Stimulated activated CD8-positive, alpha-beta memory T cell treated with anti-CD3 and anti-CD28 coated beads, Interleukin-12 subunit alpha, Interleukin-12 subunit beta, amount 100 ng/mL, for 1 hour (primary cell): ENCODE measurements around the gene RFX4.
A peak's percentile ranks its signal among the peaks of the same experiment; 100 is the strongest.

Experiments used
- DNase-seq: peaks from one replicate; pipeline ENCODE4 v3.0.0-alpha.2; 2020; ENCODE audit warnings: low read depth

The RFX4 gene

DNA sequence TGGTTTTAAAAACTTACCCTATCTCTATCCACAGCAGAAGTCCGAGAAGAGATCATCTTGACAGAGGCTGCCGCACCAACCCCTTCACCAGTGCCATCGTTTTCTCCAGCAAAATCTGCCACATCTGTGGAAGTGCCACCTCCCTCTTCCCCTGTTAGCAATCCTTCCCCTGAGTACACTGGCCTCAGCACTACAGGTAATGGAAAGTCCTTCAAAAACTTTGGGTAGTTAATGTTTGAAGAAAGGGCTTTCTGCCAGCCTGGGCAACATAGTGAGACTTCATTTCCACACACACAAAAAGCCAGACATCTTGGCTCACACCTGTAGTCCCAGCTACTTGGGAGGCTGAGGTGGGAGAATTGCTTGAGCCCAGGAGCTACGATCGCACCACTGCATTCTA lies 150.1 kb downstream of the RFX4 start:
- no peak for DNase-seq

DNA sequence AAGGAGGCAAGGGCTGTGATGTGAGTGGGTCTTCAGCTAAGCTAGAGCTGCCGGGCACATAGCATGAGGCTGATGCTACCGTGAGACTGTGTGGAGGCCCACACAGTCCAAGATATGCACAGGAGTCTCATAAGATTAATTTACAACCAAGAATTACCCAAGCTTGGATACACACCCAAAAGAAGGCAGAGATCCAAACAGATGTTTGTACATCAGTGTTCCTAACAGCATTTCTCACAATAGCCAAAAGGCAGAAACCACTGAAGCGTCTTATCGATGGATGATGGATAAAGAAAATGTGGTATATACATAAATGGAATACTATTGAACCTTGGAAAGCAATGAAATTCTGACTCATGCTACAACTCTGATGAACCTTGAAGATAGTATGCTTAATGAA lies 150.9 kb downstream of the RFX4 start:
- no peak for DNase-seq

DNA sequence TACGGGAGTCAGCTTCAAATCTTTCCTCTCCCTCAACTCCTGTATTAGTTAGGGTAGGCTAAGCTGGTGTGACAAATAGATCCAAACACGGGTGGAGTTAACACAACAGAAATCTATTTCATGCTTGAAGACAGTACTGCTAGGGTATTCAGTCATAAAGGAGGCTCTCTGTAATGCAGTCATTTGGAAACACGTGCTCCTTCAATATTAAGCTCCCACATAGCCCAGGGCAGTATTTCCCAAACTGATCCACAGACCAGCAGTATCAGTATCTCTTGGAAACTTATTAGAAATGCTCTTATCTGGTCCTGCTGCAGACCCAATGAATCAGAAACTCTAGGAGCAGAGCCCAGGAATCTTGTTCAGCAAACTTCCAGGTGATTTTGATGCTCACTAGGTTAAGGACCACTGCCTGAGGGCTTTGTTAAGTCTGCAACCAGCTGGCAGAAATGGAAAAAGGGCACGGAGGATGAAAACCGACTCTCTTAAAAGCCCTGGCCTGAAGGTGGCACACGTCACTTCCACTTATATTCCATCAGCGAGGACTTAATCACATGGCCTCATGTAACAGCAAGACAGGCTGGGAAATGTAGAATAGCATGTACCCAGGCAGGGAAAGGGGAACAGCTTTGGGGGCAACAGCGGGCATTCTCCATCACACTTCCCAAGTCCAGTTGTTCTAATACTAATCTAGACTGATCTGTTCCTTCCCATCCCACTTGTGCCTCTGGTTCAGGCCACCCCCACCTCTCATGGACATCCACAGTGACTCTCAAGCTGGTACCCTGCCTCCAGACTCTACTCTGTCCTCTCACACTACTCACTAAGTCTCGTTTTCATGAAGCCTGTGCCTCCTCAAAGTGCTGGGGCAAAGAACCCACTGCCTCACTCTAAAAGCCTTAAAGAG lies 153.5 kb downstream of the RFX4 start:
- DNase-seq: no peak

DNA sequence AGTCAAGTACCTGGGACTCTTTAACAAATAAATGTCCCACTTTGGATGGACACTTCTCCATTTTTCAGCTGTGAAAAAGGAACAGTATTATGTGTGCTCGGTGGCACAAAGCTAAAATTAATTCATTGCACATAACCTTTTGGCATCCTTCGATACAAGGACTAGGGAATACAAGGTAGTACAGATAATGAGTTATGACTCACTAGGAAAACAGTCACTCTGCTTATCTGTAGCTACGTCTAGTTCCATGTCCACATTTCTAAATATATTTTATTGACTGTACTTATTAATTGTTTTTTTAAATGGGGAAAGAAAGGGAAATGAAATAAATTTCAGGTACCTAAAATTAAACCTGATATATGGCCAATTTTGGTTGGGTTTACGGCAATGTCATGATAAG lies 156.5 kb downstream of the RFX4 start:
- no peak for DNase-seq

DNA sequence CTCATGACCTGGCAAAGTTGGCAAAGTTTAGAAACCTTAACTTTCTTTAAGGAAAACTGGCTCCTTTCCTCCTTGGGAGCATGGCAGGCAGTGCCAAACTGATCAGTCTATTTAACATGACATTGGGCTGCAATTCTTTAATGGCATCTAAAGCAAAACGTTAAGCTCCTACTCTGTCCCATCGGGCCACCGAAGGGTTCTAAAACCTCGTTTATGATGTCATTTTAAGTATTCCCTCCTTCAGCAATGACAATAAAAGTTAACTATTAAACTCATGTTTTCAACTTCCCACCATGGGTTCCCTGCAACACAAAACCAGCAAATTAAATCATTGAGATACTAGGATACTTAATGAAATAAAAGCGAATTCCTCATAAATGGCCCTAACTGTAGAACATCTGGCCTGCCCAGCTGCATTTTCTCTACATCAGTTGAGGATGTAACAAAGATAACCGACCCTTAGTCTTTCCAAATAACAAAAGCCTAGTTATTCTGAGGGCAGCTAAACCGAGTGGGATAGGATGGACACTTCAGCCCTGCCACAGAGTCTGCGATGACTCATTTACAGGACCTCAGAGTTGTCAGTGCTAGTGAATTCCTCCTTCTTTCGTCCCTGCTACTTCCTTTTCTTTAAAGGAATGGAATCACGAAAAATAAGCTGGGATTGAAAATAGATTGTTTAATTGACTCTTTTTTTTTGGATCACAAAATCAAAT lies 157.2 kb downstream of the RFX4 start:
- no peak for DNase-seq

DNA sequence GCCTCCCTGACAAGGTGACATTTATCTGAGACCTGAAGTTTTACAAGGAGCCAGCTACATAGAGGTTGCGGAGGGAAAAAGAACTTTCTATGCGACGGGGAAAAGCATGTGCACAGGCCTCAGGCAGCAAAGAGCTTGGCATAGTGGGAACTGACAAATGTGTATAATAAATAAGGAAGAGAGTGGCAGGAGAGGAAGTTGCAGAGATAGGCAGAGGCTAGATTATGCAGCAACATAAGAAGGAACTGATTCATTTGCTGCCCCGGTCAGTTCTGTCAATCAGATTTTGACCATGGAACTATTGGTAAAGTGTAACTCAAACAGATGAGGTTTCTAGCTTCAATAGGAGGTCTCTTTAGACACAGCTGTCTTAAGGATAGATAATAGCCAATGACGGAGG lies 158.0 kb downstream of the RFX4 start:
- no peak for DNase-seq

DNA sequence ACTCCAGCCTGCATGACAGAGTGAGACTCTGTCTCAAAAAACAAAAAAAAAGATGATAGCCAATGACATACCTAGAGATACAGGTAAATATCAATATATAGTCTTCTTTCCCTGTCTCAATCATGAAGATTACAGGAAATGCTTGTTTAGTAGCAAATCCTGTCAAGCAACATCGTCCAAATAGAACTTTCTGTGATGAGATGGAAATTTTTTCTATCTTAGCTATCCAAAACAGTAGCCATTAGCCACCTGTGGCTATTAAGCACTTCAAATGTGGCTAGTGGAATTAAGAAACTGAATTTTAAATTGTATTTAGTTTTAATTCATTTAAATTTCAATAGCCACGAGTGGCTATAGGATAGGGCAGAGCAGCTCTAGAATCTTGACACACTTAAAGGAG lies 158.4 kb downstream of the RFX4 start:
- no peak for DNase-seq

DNA sequence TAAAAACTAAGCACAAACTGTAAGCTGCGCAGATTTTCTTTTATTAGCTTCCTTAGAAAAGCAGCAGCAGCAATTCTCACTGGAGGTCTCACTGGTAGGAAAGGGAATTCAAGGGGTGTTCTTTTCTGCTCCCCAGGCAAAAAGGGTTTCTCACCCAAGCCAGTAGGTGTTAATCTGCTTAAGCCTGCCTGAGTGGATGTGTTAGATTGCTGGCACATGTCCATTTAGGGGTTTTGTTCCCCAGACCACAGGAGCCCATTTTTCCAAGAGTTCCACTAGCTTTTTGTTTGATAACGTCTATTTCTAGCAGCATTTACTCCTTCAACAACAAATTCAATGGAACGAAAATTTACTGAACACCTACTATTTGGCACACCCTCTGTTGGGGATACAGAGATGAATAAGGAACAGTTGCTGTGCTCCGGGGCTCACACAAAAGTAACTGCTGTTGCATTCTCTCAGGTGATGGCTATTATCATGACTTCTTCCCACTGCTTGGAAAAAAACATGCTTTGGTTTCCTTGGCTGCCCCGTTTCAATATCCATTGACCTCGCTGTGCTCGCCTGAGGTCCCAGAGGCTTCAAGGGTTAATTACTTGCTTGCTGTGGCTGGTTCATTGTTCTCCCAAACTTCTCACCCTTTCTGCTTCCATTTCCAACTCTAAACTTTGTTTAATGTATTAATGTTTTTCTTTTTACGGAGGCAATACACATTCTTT lies 160.6 kb downstream of the RFX4 start:
- no peak for DNase-seq

DNA sequence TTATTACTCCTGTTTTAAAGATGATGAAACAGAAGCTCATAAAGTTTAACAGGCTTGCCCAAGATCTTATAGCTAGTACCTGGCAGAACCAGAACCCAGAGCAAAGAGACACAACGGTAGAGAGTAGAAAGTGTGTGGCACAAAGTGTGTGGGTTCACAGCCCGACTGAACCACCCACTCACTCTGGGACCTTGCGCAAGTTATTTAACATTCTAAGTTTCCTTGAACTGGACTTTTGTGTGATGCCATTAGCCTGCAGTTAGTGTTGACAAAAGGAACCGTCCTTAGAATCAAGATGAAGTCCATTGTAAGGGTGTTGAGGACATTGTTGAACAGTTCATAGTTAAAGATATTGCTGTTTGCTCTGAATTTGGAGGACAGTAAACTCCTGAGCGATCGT lies 161.8 kb downstream of the RFX4 start:
- DNase-seq: no peak

DNA sequence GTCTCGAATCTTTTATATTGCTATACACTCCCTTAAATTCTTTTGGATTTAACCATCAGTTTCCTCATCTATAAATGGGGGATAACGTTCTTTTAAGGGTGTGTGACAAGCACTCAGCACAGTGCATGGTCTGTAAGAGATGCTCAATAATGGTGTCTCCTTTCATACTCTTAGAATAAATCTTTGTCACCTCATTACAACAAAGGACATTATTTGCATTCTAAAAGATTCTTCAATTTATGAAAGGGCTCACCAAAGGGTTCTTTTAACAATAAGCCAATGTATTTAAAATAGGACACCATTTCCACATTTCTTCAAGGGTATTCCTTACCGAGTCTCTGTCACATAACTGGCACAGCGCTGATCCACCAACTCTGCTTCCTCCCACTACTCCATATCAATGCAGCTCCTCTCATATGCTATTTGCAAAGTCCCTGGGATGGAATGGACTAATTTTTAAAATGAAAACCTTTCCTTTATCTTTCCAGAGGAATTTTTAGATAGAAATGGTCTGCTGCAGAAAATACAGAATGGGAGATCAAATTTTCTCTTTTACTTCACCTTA lies 162.5 kb downstream of the RFX4 start:
- no peak for DNase-seq

DNA sequence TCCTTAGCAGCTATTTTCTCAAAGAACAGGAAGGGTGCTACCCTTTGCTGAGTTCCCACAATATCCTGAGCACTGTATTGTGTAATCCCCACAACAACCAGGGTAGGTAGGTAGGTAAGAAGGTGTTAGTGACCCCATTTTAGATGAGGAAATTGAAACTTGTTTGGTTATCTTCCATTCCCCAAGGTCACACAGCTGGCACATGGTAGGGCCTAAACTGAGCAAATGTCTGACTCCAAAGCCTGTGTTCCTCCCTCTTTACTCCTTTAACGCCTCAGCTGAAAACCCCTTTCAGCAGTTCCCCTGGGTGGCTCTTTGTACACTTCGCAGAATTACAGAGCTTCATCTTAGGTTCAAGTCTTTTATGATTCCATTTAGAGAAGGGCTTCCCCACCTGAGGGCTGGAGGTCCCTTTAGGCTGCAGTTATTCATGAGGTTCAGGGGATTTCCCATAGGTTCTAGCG lies 165.2 kb downstream of the RFX4 start:
- DNase-seq: no peak

DNA sequence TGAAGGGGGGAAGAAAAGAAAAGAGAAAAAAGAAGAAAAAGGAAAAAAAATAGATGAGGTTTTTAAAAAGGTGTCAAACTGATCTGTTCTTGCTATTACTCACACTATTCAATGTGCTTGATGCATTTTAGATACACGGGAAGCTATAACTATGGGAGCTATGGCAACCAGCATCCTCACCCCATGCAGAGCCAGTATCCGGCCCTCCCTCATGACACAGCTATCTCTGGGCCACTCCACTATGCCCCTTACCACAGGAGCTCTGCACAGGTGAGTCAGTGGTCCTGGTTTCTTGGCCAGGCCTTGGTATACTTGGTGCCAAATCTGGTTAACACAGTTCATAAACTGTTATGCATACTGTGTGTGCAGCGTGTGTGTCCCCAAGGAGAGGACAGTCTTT lies 167.7 kb downstream of the RFX4 start:
- no peak for DNase-seq

DNA sequence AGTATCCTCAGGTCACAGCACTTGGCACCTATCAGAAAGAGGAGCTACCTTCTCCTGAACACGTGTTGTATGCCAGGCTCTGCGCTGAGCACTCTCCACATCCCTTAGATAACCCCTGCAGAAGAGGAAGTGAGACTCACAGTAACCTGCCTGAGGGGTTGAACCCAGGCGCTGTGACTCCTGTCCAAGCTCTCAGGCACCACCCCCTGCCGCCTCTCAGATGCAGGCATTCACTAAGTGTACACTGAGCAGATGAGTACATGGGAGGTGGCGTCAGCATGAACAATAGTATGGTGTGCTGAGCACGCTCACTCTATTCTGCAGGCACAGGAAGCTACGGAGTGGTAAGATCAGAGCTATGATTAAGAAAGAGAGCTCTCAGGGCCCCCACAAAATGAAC lies 170.7 kb downstream of the RFX4 start:
- DNase-seq: peak; percentile 37

DNA sequence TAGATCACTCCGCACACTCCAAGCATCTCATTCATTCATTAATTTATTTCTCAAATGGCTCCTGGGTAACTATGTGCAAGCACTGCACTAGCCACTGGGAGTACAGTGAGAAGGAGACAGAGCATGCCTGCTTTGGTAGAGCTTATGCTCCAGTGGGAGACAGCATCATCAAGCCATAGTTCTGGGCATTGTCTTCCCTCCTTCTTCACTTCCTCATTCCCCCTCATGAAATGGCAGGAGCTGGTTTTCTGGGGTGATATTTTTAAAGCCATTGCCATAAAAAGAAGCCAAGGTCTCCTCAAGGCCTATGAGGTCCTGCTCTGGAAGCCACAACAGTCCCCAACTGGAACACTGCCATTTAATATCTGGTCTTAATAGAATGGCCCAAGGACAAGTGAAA lies 171.5 kb downstream of the RFX4 start:
- no peak for DNase-seq

DNA sequence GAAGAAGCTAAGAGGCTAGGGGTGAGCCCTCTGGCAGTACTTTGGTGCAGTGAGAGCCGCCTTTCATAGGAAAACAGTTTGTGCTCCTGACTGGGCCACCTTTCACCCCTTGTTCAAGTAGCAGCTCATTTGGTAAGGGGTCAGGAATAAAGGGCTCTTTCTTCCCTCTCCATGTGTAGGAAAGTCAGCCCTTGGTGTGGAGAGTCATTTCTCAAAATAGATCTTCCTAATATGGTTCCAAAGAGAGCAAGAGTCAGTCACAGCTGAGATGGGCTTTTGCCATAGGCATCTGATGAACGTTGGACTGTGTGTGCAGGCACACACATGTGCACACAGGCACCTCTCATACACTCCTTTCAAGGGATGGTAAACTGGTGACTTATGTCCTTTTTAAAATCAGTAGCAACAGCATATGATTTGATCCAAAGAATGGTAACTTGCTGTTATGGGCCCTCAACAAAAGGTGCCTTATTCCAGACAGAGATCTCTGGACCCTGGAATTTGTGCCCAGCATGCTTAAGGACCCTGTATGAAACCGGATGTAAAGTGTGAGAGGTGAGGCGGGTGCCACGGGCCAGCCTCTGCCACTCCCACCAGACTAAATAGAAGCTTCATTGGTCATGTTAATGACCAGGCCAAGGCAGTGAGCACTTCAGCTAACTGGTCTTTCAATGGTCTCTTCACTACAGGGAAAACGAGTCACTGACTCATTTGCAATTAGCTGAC lies 175.0 kb downstream of the RFX4 start:
- no peak for DNase-seq

DNA sequence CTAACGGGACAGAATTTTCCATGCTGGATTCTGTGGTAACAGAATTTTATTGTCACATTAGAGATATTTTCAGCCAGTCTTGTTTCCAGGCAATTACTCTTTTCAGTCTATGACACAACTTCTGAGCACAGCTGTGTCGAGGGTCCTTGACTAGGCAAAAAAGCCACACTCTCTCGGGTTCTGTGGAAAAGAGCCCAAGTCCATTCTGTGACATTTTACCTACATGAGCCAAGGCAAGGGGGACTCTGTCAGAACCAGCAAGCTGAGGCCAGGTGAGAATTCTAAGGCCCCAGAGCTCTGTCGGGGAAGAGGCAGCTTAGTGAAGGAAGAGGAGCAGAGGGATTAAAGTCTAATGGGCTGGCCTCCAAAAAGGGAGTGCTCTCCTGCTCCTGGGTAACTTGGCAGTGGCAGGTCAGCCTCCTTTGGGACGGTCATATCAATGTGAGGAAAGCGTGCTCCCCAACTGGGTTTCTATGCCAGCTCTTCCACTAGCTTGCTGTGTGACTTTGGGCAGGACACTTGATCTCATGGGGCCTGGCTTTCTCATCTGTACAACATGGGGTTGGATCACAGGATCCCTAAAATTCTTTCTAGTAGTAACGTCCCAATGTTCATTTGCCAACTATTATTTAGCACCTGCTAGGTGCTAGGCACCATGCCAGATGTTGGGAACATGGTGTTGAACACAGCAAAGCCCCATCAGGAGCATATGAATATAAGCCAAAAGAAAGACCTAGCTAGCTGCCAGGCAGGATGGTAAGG lies 175.7 kb downstream of the RFX4 start:
- no peak for DNase-seq

DNA sequence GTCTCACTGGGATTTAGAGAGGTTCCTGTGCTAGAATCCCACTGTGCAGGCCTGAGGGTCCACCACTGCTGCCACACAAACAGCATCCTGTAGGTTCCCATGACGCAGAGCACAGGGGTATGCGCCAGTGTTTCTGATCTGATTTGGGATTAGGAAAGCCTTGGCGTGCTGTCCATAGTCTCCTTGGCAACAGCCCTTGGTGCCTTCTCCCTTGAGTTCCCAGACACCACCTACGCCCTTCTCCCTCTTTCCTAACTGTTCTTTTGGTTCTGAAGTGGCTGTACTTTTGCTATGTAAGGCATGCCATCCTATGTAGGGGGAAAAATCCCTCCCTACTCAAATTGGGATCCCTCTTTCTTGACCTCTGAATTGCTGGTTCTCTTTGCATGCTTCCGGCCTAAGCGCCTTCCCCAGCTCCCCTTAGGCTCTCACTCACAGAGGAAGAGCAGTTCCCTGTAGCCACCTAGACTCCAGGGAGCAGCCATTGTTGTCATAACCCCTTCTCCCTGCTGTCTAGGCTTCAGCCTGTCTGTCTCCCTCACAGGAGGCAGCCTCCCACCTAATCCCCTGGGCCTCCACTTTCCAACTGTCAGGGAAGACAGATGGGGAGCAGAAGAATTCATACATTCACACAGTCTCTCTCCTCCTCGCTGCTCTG lies 176.9 kb downstream of the RFX4 start:
- DNase-seq: no peak

DNA sequence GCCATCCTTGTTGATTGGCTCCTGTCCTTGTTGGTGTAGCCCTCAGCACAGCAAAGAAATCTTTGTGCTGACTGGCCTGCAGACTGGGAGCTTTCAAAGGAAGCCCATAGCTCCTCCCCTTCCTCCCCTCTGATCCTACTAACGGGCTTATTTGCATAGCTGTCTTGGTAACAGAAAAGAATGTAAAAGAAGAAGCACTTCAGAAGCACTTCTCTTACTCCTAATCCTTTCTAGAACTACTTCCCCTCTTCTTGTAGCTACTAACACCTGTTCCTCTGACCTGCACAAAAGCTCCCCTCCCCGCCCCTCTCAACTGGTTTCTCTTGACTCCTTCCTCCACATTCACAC lies 177.4 kb downstream of the RFX4 start:
- DNase-seq: no peak

DNA sequence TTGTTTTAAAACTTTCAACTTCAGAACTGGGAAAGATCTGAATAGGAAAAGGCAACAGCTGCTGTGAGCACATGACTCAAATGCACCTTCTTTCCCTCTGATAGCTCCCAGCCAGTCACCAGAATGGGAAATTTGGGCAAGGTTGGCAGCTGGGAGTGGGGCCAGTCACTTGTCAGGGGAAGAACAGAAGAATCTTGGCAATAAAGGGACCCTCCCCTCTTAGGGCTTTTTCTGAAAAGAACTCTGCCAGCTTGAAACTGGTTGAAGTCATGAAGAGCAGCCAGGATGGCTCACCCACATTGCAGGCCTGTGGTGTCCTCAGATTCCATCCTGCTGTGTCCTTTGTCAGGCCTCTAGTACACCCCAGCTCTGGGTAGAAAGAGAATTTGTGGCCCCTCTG lies 181.4 kb downstream of the RFX4 start:
- DNase-seq: no peak

DNA sequence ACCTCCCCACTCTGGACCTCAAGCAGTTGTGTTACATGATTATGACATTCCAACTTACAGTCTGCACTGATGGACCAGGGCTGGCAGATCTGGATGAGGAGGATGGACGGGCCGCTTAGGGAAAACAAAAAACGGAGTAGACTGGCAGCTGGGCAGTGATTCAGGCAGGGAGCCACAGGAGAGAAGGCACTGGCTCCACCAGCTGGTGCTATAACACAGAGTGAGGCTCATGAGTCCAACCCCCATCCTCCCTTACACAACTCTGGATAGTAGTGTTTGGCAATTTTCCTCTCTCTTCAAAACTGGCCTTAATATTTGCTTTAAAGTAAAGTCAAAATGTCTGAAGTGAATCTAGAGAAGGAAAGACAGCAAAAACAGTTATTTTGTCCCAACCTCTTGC lies 181.9 kb downstream of the RFX4 start:
- no peak for DNase-seq

DNA sequence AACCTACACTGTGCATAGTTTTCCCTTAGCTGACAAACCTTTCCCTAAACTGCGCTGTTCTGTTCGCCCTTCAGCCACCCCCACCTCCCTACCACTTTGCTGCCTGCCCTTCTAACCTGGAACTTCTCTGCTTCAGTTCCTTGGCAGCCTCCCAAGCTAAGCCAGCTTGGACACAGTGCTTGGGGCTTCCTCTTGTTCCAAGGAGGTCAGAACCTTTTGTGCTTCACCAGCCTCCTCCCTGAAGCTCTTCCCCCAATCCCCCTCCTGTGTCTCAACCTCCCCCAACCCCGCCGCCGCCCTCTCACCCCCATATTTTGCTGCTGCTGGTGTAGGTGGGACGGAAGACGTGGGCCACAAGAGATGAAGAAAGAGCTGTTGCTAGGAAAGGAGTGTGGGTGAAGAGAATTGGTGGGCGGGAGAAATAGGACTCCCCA lies 183.6 kb downstream of the RFX4 start:
- no peak for DNase-seq
